Measurements from ENCODE around the gene ZFR.

The ZFR gene

GRCh38 chr5:32413466-32414263, 30.9 kb downstream of the ZFR start:
- Histone ChIP-seq H4K12ac (ENCODE audit: low read depth, low read length) (no peak overlapping the region), H4K8ac (ENCODE audit: low read depth, low read length) (no peak overlapping the region), H3K14ac (ENCODE audit: low read length) (no peak overlapping the region), H3K79me2 (ENCODE audit: control insufficient read depth, insufficient read depth, low read length, poor library complexity) (peaks cover 2% of the 10 kb centered on the region), H3K36me3 (ENCODE audit: control insufficient read depth in 1 of 2, insufficient read depth in 2 of 2, low read length in 2 of 2) (peaks cover 22 to 25% of the 10 kb centered on the region in 2 experiments), H4K91ac (ENCODE audit: low read depth, low read length) (no peak overlapping the region), H3K27ac (ENCODE audit: low read depth, low read length) (no peak overlapping the region), H3K9me3 (ENCODE audit: insufficient read depth, low read depth, low read length) (peaks cover 2% of the 10 kb centered on the region), H3K9ac (ENCODE audit: low read length) (no peak overlapping the region), H3K18ac (ENCODE audit: low read length) (no peak overlapping the region), H2BK120ac (ENCODE audit: insufficient read depth, low read length, poor library complexity) (no peak overlapping the region), H3K4me2 (ENCODE audit: low read length) (no peak overlapping the region), H3K4me1 (ENCODE audit: control insufficient read depth in 1 of 2, insufficient read depth in 2 of 2, low read length in 2 of 2) (no peaks in the 10 kb centered on the region), H3K27me3 (ENCODE audit: insufficient read depth, low read length) (no peaks in the 10 kb centered on the region), H3K79me1 (ENCODE audit: low read length) (no peaks in the 10 kb centered on the region), H3K4me3 (ENCODE audit: low read depth, low read length) (no peak overlapping the region), H3K23ac (ENCODE audit: low read length) (no peak overlapping the region), H2AFZ (ENCODE audit: insufficient read depth, low read length, poor library complexity) (no peak overlapping the region), H2AK5ac (ENCODE audit: low read length) (no peak overlapping the region), H3K4ac (ENCODE audit: low read depth, low read length) (no peak overlapping the region), H2BK12ac (ENCODE audit: low read length) (no peak overlapping the region), H2BK5ac (ENCODE audit: low read depth, low read length, poor library complexity) (no peak overlapping the region)
- no peak for DNase-seq
- WGBS (ENCODE audit: extremely low coverage, insufficient coverage, insufficient read length): no CpG with 5 or more reads among the region's 3 CpGs

GRCh38 chr5:32410630-32411029, 33.9 kb downstream of the ZFR start:
- no peak overlapping the region for H2AFZ ChIP-seq (ENCODE audit: insufficient read depth, low read length, poor library complexity)
- H3K4me2 ChIP-seq (ENCODE audit: low read length): no peak overlapping the region
- no peak overlapping the region for H2BK12ac ChIP-seq (ENCODE audit: low read length)
- no peak overlapping the region for H3K27ac ChIP-seq (ENCODE audit: low read depth, low read length)
- H3K18ac ChIP-seq (ENCODE audit: low read length): no peak overlapping the region
- no peak overlapping the region for H3K23ac ChIP-seq (ENCODE audit: low read length)
- H3K79me2 ChIP-seq (ENCODE audit: control insufficient read depth, insufficient read depth, low read length, poor library complexity): peaks cover 2% of the 10 kb centered on the region
- no peak overlapping the region for H2BK5ac ChIP-seq (ENCODE audit: low read depth, low read length, poor library complexity)
- H3K4me1 ChIP-seq (ENCODE audit: control insufficient read depth in 1 of 2, insufficient read depth in 2 of 2, low read length in 2 of 2): no peaks in the 10 kb centered on the region
- no peaks in the 10 kb centered on the region for H3K27me3 ChIP-seq (ENCODE audit: insufficient read depth, low read length)
- H2AK5ac ChIP-seq (ENCODE audit: low read length): no peak overlapping the region
- H3K4me3 ChIP-seq (ENCODE audit: low read depth, low read length): no peak overlapping the region
- no peak overlapping the region for H4K91ac ChIP-seq (ENCODE audit: low read depth, low read length)
- no peak overlapping the region for H3K4ac ChIP-seq (ENCODE audit: low read depth, low read length)
- no peaks in the 10 kb centered on the region for H3K79me1 ChIP-seq (ENCODE audit: low read length)
- peaks cover 2% of the 10 kb centered on the region for H3K9me3 ChIP-seq (ENCODE audit: insufficient read depth, low read depth, low read length)
- H4K8ac ChIP-seq (ENCODE audit: low read depth, low read length): no peak overlapping the region
- H2BK120ac ChIP-seq (ENCODE audit: insufficient read depth, low read length, poor library complexity): no peak overlapping the region
- H3K9ac ChIP-seq (ENCODE audit: low read length): no peak overlapping the region
- peaks cover 20 to 24% of the 10 kb centered on the region in 2 experiments for H3K36me3 ChIP-seq (ENCODE audit: control insufficient read depth in 1 of 2, insufficient read depth in 2 of 2, low read length in 2 of 2)
- DNase-seq: no peak
- H3K14ac ChIP-seq (ENCODE audit: low read length): no peak overlapping the region
- H4K12ac ChIP-seq (ENCODE audit: low read depth, low read length): no peak overlapping the region

GRCh38 chr5:32406650-32407049, 37.9 kb downstream of the ZFR start:
- Histone ChIP-seq H2BK120ac (ENCODE audit: insufficient read depth, low read length, poor library complexity) (no peak overlapping the region), H3K14ac (ENCODE audit: low read length) (no peak overlapping the region), H3K9ac (ENCODE audit: low read length) (no peak overlapping the region), H4K12ac (ENCODE audit: low read depth, low read length) (no peak overlapping the region), H4K8ac (ENCODE audit: low read depth, low read length) (no peak overlapping the region), H3K4ac (ENCODE audit: low read depth, low read length) (no peak overlapping the region), H3K9me3 (ENCODE audit: insufficient read depth, low read depth, low read length) (no peaks in the 10 kb centered on the region), H2AK5ac (ENCODE audit: low read length) (no peak overlapping the region), H3K36me3 (ENCODE audit: control insufficient read depth in 1 of 2, insufficient read depth in 2 of 2, low read length in 2 of 2) (peaks cover 21 to 37% of the 10 kb centered on the region in 2 experiments), H3K27ac (ENCODE audit: low read depth, low read length) (no peak overlapping the region), H4K91ac (ENCODE audit: low read depth, low read length) (no peak overlapping the region), H3K27me3 (ENCODE audit: insufficient read depth, low read length) (no peaks in the 10 kb centered on the region), H2AFZ (ENCODE audit: insufficient read depth, low read length, poor library complexity) (no peak overlapping the region), H3K79me2 (ENCODE audit: control insufficient read depth, insufficient read depth, low read length, poor library complexity) (no peaks in the 10 kb centered on the region), H3K4me2 (ENCODE audit: low read length) (no peak overlapping the region), H3K18ac (ENCODE audit: low read length) (no peak overlapping the region), H2BK5ac (ENCODE audit: low read depth, low read length, poor library complexity) (no peak overlapping the region), H3K23ac (ENCODE audit: low read length) (no peak overlapping the region), H3K79me1 (ENCODE audit: low read length) (no peaks in the 10 kb centered on the region), H3K4me1 (ENCODE audit: control insufficient read depth in 1 of 2, insufficient read depth in 2 of 2, low read length in 2 of 2) (no peaks in the 10 kb centered on the region), H2BK12ac (ENCODE audit: low read length) (no peak overlapping the region), H3K4me3 (ENCODE audit: low read depth, low read length) (no peak overlapping the region)
- no peak for DNase-seq
- no CpG with 5 or more reads among the region's 2 CpGs for WGBS (ENCODE audit: extremely low coverage, insufficient coverage, insufficient read length)

- Histone ChIP-seq H3K4me3 (ENCODE audit: low read depth, low read length) (no peak overlapping the region), H3K4me2 (ENCODE audit: low read length) (no peak overlapping the region), H2AFZ (ENCODE audit: insufficient read depth, low read length, poor library complexity) (no peak overlapping the region), H4K91ac (ENCODE audit: low read depth, low read length) (no peak overlapping the region), H3K4ac (ENCODE audit: low read depth, low read length) (no peak overlapping the region), H3K9me3 (ENCODE audit: insufficient read depth, low read depth, low read length) (no peaks in the 10 kb centered on the region), H4K12ac (ENCODE audit: low read depth, low read length) (no peak overlapping the region), H3K4me1 (ENCODE audit: control insufficient read depth in 1 of 2, insufficient read depth in 2 of 2, low read length in 2 of 2) (no peaks in the 10 kb centered on the region), H3K36me3 (ENCODE audit: control insufficient read depth in 1 of 2, insufficient read depth in 2 of 2, low read length in 2 of 2) (peaks cover 22 to 39% of the 10 kb centered on the region in 2 experiments), H3K14ac (ENCODE audit: low read length) (no peak overlapping the region), H3K27ac (ENCODE audit: low read depth, low read length) (no peak overlapping the region), H3K79me2 (ENCODE audit: control insufficient read depth, insufficient read depth, low read length, poor library complexity) (no peaks in the 10 kb centered on the region), H3K23ac (ENCODE audit: low read length) (no peak overlapping the region), H3K18ac (ENCODE audit: low read length) (no peak overlapping the region), H3K79me1 (ENCODE audit: low read length) (no peaks in the 10 kb centered on the region), H3K9ac (ENCODE audit: low read length) (no peak overlapping the region), H2BK12ac (ENCODE audit: low read length) (no peak overlapping the region), H4K8ac (ENCODE audit: low read depth, low read length) (no peak overlapping the region), H3K27me3 (ENCODE audit: insufficient read depth, low read length) (no peaks in the 10 kb centered on the region), H2BK120ac (ENCODE audit: insufficient read depth, low read length, poor library complexity) (no peak overlapping the region), H2BK5ac (ENCODE audit: low read depth, low read length, poor library complexity) (no peak overlapping the region), H2AK5ac (ENCODE audit: low read length) (no peak overlapping the region)
- DNase-seq: no peak
- WGBS (ENCODE audit: extremely low coverage, insufficient coverage, insufficient read length): no CpG with 5 or more reads among the region's 5 CpGs
These were observed 39.0 kb downstream of the ZFR start for GRCh38 chr5:32405507-32405906.
